Middle frontal gyrus (tissue), 1 donor: ENCODE results near the gene LDLRAD3.
A peak's percentile ranks its signal among the peaks of the same experiment; 100 is the strongest.

Experiments used
- DNase-seq: peaks from one replicate; pipeline ENCODE4 v3.0.0-alpha.2; 2015; ENCODE audit warnings: low spot score; ENCODE audit errors: extremely low spot score

The LDLRAD3 gene

GRCh38 chr11:36127550-36127949, 183.7 kb downstream of the LDLRAD3 start:
- DNase-seq: no peak

- no peak for DNase-seq
These were observed 186.1 kb downstream of the LDLRAD3 start for GRCh38 chr11:36129955-36130354.

- no peak for DNase-seq
These were observed 186.5 kb downstream of the LDLRAD3 start for GRCh38 chr11:36130401-36130800.

GRCh38 chr11:36131721-36132397, 188.0 kb downstream of the LDLRAD3 start:
- DNase-seq: peak; percentile 56

- no peak for DNase-seq
These were observed 189.1 kb downstream of the LDLRAD3 start for GRCh38 chr11:36132940-36133339.

- DNase-seq: no peak
These were observed 191.2 kb downstream of the LDLRAD3 start for GRCh38 chr11:36135076-36135475.

- DNase-seq: no peak
These were observed 195.9 kb downstream of the LDLRAD3 start for GRCh38 chr11:36139767-36140166.

GRCh38 chr11:36141196-36141953, 197.5 kb downstream of the LDLRAD3 start:
- no peak for DNase-seq

GRCh38 chr11:36141956-36142355, 198.1 kb downstream of the LDLRAD3 start:
- DNase-seq: no peak

- DNase-seq: no peak
These were observed 198.6 kb downstream of the LDLRAD3 start for GRCh38 chr11:36142439-36142838.

- no peak for DNase-seq
These were observed 199.0 kb downstream of the LDLRAD3 start for GRCh38 chr11:36142879-36143278.

GRCh38 chr11:36146437-36146836, 202.6 kb downstream of the LDLRAD3 start:
- DNase-seq: no peak

- DNase-seq: no peak
These were observed 203.6 kb downstream of the LDLRAD3 start for GRCh38 chr11:36147491-36147890.

- no peak for DNase-seq
These were observed 204.8 kb downstream of the LDLRAD3 start for GRCh38 chr11:36148701-36149100.

- DNase-seq: no peak
These were observed 205.8 kb downstream of the LDLRAD3 start for GRCh38 chr11:36149538-36150242.

- no peak for DNase-seq
These were observed 207.1 kb downstream of the LDLRAD3 start for GRCh38 chr11:36150986-36151385.

GRCh38 chr11:36151933-36152580, 208.2 kb downstream of the LDLRAD3 start:
- DNase-seq: peak; percentile 42

GRCh38 chr11:36153551-36153950, 209.7 kb downstream of the LDLRAD3 start:
- DNase-seq: no peak

- no peak for DNase-seq
These were observed 211.3 kb downstream of the LDLRAD3 start for GRCh38 chr11:36155124-36155561.

- no peak for DNase-seq
These were observed 211.9 kb downstream of the LDLRAD3 start for GRCh38 chr11:36155770-36156160.

GRCh38 chr11:36156161-36156816, 212.4 kb downstream of the LDLRAD3 start:
- DNase-seq: no peak
